Stimulated activated CD8-positive, alpha-beta memory T cell treated with anti-CD3 and anti-CD28 coated beads, Interleukin-4, amount 100 ng/mL, for 4 hours (primary cell): ENCODE results near the gene SNAPC1.
"Not testable (repeated sequence)": the region's sequence is repeated elsewhere in the genome, so short reads cannot be mapped to it uniquely, and the experiment has no call there.

Experiments used
- DNase-seq, 2 donors: peaks; one replicate each; pipeline ENCODE4 v3.0.0-alpha.2; 2020; ENCODE audit warnings: low read depth in 2 of 2, low spot score in 1 of 2

The SNAPC1 gene

DNA sequence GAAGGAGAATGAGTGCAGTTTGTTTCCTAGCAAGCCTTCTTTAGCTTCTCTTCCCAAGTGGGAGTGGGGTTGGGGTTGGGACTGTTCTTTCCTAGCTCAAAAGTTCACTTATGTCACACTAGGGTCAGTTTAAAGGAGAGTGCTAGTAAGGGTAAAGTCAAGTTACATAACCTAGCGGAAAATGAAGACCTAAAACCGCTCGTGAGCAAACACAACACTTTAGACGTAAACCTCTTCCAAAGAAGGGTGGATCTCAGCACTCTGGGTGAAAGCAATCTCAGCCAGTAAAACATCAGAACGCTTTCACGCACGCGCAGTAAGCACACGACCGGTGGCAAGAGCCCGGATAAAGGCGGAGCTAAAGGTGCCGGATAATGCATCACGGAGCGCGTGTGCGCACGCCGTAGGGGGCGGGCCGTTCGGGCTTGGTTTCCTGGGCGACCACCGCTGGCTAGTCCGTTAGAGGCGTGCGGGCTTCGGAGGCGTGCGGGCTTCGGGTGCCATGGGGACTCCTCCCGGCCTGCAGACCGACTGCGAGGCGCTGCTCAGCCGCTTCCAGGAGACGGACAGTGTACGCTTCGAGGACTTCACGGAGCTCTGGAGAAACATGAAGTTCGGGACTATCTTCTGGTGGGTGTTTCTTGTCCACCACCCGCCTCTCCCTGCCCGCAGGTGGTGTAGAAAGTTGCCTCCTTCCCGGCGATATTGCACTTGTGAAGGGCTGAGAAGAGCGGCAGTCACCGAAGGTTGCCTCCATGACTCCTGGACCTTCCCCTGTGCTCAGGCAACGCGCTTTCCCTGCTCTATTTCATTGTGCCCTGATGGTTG, at the start of gene SNAPC1:
SNAPC1 (plus strand) TSS at position 462 of the 828 bp plus-strand sequence; CDS start at position 503, 41 bp downstream.
- DNase-seq, result peak; percentile 93 to 96

DNA sequence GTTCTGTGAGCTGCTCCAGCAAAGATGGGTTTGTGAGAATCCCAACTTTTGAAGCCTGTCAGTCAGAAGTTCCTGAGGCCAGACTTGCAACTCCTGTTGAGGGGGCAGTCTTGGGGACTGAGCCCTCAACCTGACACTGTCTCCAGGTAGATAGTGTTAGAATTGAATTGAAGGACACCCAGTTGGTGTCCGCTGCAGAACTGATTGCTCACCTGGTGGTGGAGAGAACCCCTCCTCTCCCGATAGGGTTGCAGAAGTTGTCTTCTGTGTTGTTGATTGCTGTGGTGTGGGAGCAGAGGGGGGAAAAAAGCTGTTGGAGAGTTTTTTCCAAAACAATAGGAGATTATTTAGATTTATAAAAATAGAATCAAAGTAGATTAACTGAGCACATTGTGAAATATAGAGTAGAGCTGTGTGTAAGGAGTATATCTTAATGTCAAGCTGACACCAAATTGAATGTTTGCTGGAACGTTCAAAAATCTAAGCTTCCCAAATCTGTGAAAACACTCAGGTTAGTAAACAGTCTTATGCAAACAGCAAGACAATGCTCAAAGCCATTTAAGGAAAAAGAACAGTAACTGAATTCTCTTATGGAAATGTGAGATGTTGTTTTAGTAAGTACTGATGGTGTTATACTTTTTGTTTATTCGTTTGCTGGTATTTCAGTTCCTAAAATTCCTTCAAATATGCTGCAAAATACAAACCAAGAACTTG, 48.3 kb upstream of the SNAPC1 start:
- DNase-seq, result no peak

- DNase-seq, result no peak
These were observed 45.3 kb upstream of the SNAPC1 start for GRCh38 chr14:61716956-61717355.

- no peak for DNase-seq
These were observed 44.2 kb upstream of the SNAPC1 start for GRCh38 chr14:61718039-61718438.

DNA sequence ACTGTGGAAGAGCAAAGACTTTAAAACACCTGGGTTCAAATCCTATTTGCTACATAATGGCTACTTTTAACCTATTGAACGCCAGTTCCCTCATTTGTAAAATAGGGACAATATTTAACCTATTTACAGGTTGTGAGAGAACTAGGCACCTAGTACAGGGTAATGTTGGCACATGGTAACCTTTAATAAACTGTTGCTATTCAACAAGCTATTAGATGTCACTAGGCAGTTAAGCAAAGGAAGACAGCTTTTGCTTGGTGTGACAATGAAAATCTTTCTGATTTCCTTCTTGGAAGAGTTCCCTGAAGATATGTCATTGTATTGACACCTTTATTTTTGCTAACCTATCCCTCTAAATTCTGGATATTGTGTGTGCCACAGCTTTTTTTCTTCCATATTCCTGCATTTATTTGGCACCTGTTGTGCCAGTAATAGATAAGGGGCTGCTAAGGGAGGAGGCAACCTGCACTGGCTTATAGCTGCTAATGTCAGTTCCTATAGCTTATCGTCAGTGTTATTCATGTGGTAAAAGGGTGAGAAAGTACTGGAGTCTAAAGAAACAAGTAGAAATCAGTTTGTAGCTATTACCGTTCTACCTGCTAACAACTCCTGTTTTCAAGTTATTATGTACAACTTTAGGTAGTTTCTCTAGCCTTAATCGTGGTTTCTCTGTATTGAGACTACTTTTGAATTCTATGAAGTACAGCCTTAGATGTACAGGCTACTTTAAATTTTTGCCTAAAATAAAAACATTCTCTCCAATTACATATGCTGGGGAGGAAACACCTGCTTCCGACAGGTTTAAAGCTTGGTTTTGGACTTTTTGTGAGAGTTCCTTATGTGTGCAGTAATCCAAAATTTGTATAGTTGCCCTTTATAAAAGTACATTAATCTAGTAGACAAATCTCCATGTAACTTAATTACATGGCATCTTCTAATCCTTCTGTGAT, 42.6 kb upstream of the SNAPC1 start:
- DNase-seq, result no peak

DNA sequence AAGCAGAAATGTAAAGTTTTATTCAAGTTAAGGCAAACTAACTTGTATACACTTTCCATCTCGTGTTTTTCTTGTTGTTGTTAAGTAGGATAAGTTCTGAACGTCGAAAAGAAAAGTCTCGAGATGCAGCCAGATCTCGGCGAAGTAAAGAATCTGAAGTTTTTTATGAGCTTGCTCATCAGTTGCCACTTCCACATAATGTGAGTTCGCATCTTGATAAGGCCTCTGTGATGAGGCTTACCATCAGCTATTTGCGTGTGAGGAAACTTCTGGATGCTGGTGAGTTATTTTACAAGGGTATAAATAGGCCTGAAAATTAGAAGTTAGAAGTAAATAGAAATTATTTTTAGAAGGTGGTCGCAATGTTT, 41.9 kb upstream of the SNAPC1 start:
- no peak for DNase-seq

- no peak for DNase-seq
These were observed 41.5 kb upstream of the SNAPC1 start for GRCh38 chr14:61720741-61721140.

DNA sequence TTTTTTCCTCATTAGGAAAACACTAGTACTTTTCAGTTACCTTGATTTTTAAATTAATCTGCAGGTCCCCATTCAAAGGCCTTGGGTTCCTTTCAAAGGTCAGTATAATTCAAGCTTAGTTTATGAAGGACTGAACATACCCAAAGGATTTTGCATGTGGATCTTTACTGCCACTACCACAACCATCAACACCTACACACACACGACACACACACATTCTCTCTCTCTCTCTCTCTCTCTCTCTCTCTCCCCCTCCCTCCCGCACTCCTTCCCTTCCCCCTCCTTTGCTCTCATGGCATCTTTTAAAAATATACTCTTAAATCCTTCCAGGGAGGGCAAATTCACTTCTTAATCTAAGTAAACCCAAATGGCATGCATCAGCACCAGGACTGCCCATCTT, 38.1 kb upstream of the SNAPC1 start:
- no peak for DNase-seq

GRCh38 chr14:61726778-61727658, 35.2 kb upstream of the SNAPC1 start:
- DNase-seq, result no peak

DNA sequence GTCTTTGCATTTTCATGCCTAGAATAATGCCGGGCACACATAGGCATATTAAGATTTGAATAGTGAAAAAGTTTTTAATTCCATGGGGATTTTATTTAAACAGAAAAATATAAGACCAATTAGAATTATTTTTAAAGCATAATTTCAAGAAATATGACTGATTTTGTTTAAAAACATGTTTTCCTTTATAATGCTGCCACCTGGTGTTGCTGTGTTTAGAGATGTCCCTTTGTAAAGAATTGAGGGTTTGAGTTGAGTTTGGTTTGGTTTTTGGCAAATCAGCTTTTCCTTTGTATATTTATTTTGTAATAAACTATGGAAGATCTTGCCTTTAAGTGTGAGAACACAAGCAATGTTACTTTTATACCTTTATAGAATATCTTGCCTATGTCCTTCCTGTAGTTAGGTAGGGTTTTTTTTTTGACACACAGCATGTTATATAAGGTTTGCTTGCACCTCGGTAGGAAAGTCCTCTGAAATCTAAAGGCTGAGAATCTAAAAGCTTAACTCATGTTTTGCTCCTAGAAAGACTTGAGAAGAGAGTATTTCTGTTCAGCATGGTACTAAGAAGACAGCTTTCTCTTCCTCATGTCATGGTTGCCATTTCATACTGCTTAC, 31.4 kb upstream of the SNAPC1 start:
- no peak for DNase-seq

DNA sequence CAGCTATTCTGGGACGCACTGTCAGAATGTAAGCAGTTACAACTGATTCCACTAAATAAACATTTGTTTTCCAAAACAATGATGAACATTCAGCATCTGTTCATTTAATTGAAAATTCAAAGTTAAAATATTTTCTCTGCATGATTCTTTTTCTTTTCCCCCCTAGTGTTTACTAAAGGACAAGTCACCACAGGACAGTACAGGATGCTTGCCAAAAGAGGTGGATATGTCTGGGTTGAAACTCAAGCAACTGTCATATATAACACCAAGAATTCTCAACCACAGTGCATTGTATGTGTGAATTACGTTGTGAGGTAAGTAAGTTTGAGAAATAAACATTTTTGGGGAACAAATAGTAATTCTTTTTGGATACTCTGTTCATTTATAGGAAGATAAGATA, 28.2 kb upstream of the SNAPC1 start:
- no peak for DNase-seq

DNA sequence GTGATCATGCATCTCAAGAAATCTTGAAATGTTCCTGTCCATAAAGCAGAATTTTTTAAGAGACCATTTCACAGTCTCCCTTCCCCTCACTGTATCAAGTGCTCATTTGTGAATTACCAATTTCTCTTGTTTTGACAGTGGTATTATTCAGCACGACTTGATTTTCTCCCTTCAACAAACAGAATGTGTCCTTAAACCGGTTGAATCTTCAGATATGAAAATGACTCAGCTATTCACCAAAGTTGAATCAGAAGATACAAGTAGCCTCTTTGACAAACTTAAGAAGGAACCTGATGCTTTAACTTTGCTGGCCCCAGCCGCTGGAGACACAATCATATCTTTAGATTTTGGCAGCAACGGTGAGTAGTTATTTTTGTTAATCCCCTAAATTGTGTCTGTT, 25.5 kb upstream of the SNAPC1 start:
- no peak for DNase-seq

GRCh38 chr14:61737915-61738314, 24.3 kb upstream of the SNAPC1 start:
- DNase-seq, result no peak

DNA sequence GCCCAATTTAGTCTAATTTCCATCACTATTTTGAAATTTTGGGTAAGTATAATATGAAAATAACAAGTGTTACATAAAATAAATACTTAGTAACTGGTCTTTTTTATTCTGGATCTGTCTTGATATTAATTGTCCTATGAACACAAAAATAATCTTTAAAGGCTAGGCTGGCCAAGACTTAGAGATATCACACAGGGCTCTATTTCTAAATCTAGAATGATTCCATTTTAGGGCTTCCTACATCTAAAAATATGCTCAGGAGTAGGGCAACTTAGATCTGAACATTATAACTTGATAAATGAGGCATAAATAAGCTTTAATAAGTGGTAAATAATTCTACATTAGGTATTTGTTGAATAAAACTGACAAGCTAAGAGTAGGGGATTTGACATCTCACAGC, 23.1 kb upstream of the SNAPC1 start:
- DNase-seq, result no peak

- DNase-seq, result no peak
These were observed 19.8 kb upstream of the SNAPC1 start for GRCh38 chr14:61742371-61742770.

DNA sequence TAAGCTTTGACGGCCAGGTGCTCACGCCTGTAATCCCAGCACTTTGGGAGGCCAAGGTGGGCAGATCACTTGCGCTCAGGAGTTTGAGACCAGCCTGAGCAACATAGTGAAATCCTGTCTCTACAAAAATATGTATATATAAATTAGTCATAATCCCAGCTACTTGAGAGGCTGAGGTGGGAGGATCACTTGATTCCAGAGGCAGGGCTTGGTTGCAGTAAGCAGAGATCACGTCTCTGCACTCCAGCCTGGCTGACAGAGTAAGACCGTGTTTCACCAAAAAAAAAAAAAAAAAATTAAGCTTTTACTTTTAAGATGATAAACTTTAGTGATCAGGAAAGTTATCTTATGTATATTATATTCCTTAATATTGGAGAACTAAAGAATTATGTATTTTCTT, 18.0 kb upstream of the SNAPC1 start:
- no peak for DNase-seq

DNA sequence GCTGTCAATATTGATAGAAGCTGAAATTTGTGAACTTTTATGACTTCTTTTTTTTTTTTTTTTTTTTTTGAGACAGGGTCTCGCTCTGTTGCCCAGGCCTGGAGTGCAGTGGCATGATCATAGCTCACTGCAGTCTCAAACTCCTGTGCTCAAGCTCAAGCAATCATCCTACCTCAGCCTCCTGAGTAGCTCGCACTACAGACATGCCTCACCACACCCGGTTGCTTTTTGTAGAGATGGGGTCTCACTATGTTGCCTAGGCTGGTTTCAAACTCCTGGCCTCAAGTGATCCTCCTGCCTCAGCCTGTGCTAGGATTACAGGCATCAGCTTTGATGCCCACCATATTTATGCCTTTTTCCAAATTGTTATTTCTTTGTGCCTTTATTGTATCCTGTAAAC, 15.9 kb upstream of the SNAPC1 start:
- not testable (repeated sequence) for DNase-seq

DNA sequence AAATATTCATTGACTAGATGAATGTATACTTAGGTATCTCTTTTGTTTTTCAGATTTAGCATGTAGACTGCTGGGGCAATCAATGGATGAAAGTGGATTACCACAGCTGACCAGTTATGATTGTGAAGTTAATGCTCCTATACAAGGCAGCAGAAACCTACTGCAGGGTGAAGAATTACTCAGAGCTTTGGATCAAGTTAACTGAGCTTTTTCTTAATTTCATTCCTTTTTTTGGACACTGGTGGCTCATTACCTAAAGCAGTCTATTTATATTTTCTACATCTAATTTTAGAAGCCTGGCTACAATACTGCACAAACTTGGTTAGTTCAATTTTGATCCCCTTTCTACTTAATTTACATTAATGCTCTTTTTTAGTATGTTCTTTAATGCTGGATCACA, 15.3 kb upstream of the SNAPC1 start:
- DNase-seq, result no peak

DNA sequence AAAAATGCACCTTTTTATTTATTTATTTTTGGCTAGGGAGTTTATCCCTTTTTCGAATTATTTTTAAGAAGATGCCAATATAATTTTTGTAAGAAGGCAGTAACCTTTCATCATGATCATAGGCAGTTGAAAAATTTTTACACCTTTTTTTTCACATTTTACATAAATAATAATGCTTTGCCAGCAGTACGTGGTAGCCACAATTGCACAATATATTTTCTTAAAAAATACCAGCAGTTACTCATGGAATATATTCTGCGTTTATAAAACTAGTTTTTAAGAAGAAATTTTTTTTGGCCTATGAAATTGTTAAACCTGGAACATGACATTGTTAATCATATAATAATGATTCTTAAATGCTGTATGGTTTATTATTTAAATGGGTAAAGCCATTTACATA, 14.9 kb upstream of the SNAPC1 start:
- no peak for DNase-seq

GRCh38 chr14:61749264-61749663, 13.0 kb upstream of the SNAPC1 start:
- no peak for DNase-seq
